ENCODE data around the gene KRTAP1-3.
"Not testable (repeated sequence)": the region's sequence is repeated elsewhere in the genome, so short reads cannot be mapped to it uniquely, and the experiment has no call there.

The KRTAP1-3 gene, protein sequence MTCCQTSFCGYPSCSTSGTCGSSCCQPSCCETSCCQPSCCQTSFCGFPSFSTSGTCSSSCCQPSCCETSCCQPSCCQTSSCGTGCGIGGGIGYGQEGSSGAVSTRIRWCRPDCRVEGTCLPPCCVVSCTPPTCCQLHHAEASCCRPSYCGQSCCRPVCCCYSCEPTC

GRCh38 chr17:41034346-41034935 lies at the start of gene KRTAP1-3:
KRTAP1-3 (minus strand) TSS chr17:41034874; CDS start chr17:41034821, 53 bp downstream.
- not testable (repeated sequence) for H3K27ac ChIP-seq (ENCODE audit: low read depth, low read length); H3K4me3 ChIP-seq (ENCODE audit: low read depth in 1 of 5, low read length in 5 of 5); H3K36me3 ChIP-seq (ENCODE audit: control insufficient read depth in 5 of 5, insufficient read depth in 5 of 5, low read length in 5 of 5); H3K4me1 ChIP-seq (ENCODE audit: control insufficient read depth in 5 of 5, insufficient read depth in 5 of 5, low read length in 5 of 5); H3K9me3 ChIP-seq (ENCODE audit: control insufficient read depth in 5 of 5, low read length in 5 of 5); H3K27me3 ChIP-seq (ENCODE audit: control insufficient read depth in 5 of 5, insufficient read depth in 4 of 5, low read length in 5 of 5); H3K9ac ChIP-seq (ENCODE audit: low read length in 5 of 5)

GRCh38 chr17:41084100-41084856 lies 49.6 kb upstream of the KRTAP1-3 start, which contains the start of gene KRTAP4-7:
KRTAP4-7 (plus strand) TSS chr17:41084150; CDS start chr17:41084207, 57 bp downstream.
- not testable (repeated sequence) for H3K27me3 ChIP-seq (ENCODE audit: control insufficient read depth in 5 of 5, insufficient read depth in 4 of 5, low read length in 5 of 5); H3K36me3 ChIP-seq (ENCODE audit: control insufficient read depth in 5 of 5, insufficient read depth in 5 of 5, low read length in 5 of 5); H3K4me1 ChIP-seq (ENCODE audit: control insufficient read depth in 5 of 5, insufficient read depth in 5 of 5, low read length in 5 of 5); H3K4me3 ChIP-seq (ENCODE audit: low read depth in 1 of 5, low read length in 5 of 5); H3K9ac ChIP-seq (ENCODE audit: low read length in 5 of 5); H3K27ac ChIP-seq (ENCODE audit: low read depth, low read length); H3K9me3 ChIP-seq (ENCODE audit: control insufficient read depth in 5 of 5, low read length in 5 of 5)

DNA sequence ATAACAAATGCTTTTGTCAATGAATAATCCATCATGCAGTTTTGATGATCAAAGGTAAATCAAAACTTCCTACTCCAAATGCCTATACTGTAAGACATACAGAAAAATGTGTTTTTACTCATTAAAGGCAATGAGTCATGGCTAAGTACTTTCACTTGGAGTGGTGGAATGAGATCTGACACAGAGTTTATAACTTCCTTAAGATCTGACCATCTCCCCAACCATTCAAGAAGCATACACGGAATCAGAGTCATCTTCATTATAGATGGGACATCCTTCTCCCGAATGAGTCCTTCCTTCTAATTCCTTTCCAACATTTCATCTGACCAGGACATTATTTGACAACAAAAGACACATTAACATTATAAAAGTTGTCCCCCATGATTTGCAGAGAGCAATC lies 48.8 kb upstream of the KRTAP1-3 start:
- H3K4me3 ChIP-seq (ENCODE audit: low read depth in 1 of 5, low read length in 5 of 5) = not testable (repeated sequence)

DNA sequence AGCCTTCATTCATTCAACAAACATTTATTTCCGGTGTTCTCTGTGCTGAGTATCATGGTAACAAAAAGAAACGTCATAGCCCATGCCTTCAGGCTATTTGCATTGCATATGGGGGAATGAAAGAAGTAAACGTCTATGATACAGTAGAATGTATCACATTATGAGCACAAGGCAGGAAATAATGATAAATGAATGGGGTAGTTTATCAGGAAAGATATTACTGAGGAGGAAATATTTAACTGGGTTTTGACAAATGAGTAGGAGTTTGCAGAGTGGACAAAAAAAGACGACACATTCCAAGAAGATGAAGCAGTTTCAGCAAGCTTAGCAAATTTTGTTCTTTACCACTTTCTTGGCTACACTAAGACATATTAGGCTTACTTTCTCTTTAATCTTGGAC lies 48.0 kb upstream of the KRTAP1-3 start:
- Histone ChIP-seq H3K9me3 (ENCODE audit: control insufficient read depth in 5 of 5, low read length in 5 of 5) (no peaks in the 10 kb centered on the region), H3K4me1 (ENCODE audit: control insufficient read depth in 5 of 5, insufficient read depth in 5 of 5, low read length in 5 of 5) (no peaks in the 10 kb centered on the region), H3K27ac (ENCODE audit: low read depth, low read length) (no peak overlapping the region), H3K4me3 (ENCODE audit: low read depth in 1 of 5, low read length in 5 of 5) (no peak overlapping the region), H3K27me3 (ENCODE audit: control insufficient read depth in 5 of 5, insufficient read depth in 4 of 5, low read length in 5 of 5) (no peaks in the 10 kb centered on the region), H3K9ac (ENCODE audit: low read length in 5 of 5) (no peak overlapping the region), H3K36me3 (ENCODE audit: control insufficient read depth in 5 of 5, insufficient read depth in 5 of 5, low read length in 5 of 5) (no peaks in the 10 kb centered on the region)

More for the DNA sequence above, 48.8 kb upstream of the KRTAP1-3 start:
- not testable (repeated sequence) for H3K4me1 ChIP-seq (ENCODE audit: control insufficient read depth in 5 of 5, insufficient read depth in 5 of 5, low read length in 5 of 5); H3K36me3 ChIP-seq (ENCODE audit: control insufficient read depth in 5 of 5, insufficient read depth in 5 of 5, low read length in 5 of 5); H3K9ac ChIP-seq (ENCODE audit: low read length in 5 of 5); H3K27me3 ChIP-seq (ENCODE audit: control insufficient read depth in 5 of 5, insufficient read depth in 4 of 5, low read length in 5 of 5); H3K27ac ChIP-seq (ENCODE audit: low read depth, low read length); H3K9me3 ChIP-seq (ENCODE audit: control insufficient read depth in 5 of 5, low read length in 5 of 5)

DNA sequence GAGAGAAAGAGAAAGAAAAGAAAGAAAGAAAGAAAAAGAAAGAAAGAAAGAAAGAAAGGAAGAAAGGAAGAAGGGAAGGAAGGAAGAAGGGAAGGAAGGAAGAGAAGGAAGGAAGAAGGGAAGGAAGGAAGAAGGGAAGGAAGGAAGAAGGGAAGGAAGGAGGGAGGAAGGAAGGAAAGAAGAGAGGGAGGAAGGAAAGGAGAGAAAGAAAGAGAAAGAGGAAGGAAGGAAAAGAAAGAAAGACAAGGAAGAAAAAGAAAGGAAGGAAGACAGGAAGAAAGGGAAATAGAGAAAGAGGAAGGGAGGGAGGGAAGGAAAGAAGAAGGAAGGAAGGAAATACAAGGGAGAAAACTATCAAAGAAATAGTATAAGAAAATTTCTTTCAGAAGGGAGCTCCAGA lies 42.1 kb upstream of the KRTAP1-3 start:
- no peak overlapping the region for H3K4me3 ChIP-seq (ENCODE audit: low read depth in 1 of 5, low read length in 5 of 5)
- no peaks in the 10 kb centered on the region for H3K4me1 ChIP-seq (ENCODE audit: control insufficient read depth in 5 of 5, insufficient read depth in 5 of 5, low read length in 5 of 5)
- no peak overlapping the region for H3K9ac ChIP-seq (ENCODE audit: low read length in 5 of 5)
- H3K27me3 ChIP-seq (ENCODE audit: control insufficient read depth in 5 of 5, insufficient read depth in 4 of 5, low read length in 5 of 5) = no peaks in the 10 kb centered on the region
- H3K9me3 ChIP-seq (ENCODE audit: control insufficient read depth in 5 of 5, low read length in 5 of 5) = no peaks in the 10 kb centered on the region
- H3K36me3 ChIP-seq (ENCODE audit: control insufficient read depth in 5 of 5, insufficient read depth in 5 of 5, low read length in 5 of 5) = no peaks in the 10 kb centered on the region
- no peak overlapping the region for H3K27ac ChIP-seq (ENCODE audit: low read depth, low read length)

DNA sequence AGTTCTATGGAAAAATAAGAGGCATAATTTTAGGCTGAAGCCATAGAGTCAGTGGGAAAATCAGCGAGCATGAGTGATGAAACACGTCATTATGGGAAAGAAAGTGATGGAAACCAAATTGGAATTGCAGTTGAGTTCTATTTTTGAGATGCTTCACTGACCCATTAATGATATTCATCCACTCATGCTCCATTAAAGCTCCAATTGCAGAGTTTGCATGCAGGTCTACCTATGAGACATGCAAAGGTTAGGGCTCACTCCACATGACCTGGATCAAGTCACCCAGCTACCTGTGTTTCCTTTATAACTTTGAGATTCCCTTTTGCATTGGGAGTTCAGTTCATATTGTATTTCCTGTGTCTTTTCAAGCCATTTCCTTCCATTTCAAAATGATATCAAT lies 39.0 kb upstream of the KRTAP1-3 start:
- no peaks in the 10 kb centered on the region for H3K4me1 ChIP-seq (ENCODE audit: control insufficient read depth in 5 of 5, insufficient read depth in 5 of 5, low read length in 5 of 5)
- no peak overlapping the region for H3K9ac ChIP-seq (ENCODE audit: low read length in 5 of 5)
- no peaks in the 10 kb centered on the region for H3K36me3 ChIP-seq (ENCODE audit: control insufficient read depth in 5 of 5, insufficient read depth in 5 of 5, low read length in 5 of 5)
- no peaks in the 10 kb centered on the region for H3K27me3 ChIP-seq (ENCODE audit: control insufficient read depth in 5 of 5, insufficient read depth in 4 of 5, low read length in 5 of 5)
- H3K27ac ChIP-seq (ENCODE audit: low read depth, low read length) = no peak overlapping the region
- H3K4me3 ChIP-seq (ENCODE audit: low read depth in 1 of 5, low read length in 5 of 5) = no peak overlapping the region
- H3K9me3 ChIP-seq (ENCODE audit: control insufficient read depth in 5 of 5, low read length in 5 of 5) = no peaks in the 10 kb centered on the region

GRCh38 chr17:41071606-41072360 lies 37.1 kb upstream of the KRTAP1-3 start:
- no peaks in the 10 kb centered on the region for H3K9me3 ChIP-seq (ENCODE audit: control insufficient read depth in 5 of 5, low read length in 5 of 5)
- H3K4me1 ChIP-seq (ENCODE audit: control insufficient read depth in 5 of 5, insufficient read depth in 5 of 5, low read length in 5 of 5) = no peaks in the 10 kb centered on the region
- no peak overlapping the region for H3K27ac ChIP-seq (ENCODE audit: low read depth, low read length)
- H3K9ac ChIP-seq (ENCODE audit: low read length in 5 of 5) = no peak overlapping the region
- H3K27me3 ChIP-seq (ENCODE audit: control insufficient read depth in 5 of 5, insufficient read depth in 4 of 5, low read length in 5 of 5) = no peaks in the 10 kb centered on the region
- H3K36me3 ChIP-seq (ENCODE audit: control insufficient read depth in 5 of 5, insufficient read depth in 5 of 5, low read length in 5 of 5) = no peaks in the 10 kb centered on the region
- no peak overlapping the region for H3K4me3 ChIP-seq (ENCODE audit: low read depth in 1 of 5, low read length in 5 of 5)

DNA sequence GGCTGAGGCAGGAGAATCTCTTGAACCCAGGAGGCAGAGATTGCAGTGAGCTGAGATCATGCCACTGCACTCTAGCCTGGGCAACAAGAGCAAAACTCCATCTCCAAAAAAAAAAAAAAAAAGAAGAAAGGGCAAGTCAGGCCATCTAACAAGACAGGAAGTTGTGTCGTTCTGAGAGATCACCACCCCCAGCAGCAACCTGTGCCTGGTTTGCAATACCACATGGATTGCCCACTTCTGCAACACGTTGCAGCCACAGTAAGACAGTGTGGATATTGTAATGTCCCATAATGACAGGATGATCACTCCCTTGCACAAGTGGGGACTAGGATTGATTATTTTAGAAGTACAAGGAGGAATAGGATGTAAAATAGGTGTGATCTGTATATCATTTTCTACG lies 34.4 kb upstream of the KRTAP1-3 start:
- H3K27me3 ChIP-seq (ENCODE audit: control insufficient read depth in 5 of 5, insufficient read depth in 4 of 5, low read length in 5 of 5) = no peaks in the 10 kb centered on the region
- no peaks in the 10 kb centered on the region for H3K9me3 ChIP-seq (ENCODE audit: control insufficient read depth in 5 of 5, low read length in 5 of 5)
- no peak overlapping the region for H3K4me3 ChIP-seq (ENCODE audit: low read depth in 1 of 5, low read length in 5 of 5)
- H3K36me3 ChIP-seq (ENCODE audit: control insufficient read depth in 5 of 5, insufficient read depth in 5 of 5, low read length in 5 of 5) = no peaks in the 10 kb centered on the region
- H3K4me1 ChIP-seq (ENCODE audit: control insufficient read depth in 5 of 5, insufficient read depth in 5 of 5, low read length in 5 of 5) = no peaks in the 10 kb centered on the region
- H3K27ac ChIP-seq (ENCODE audit: low read depth, low read length) = no peak overlapping the region
- no peak overlapping the region for H3K9ac ChIP-seq (ENCODE audit: low read length in 5 of 5)

DNA sequence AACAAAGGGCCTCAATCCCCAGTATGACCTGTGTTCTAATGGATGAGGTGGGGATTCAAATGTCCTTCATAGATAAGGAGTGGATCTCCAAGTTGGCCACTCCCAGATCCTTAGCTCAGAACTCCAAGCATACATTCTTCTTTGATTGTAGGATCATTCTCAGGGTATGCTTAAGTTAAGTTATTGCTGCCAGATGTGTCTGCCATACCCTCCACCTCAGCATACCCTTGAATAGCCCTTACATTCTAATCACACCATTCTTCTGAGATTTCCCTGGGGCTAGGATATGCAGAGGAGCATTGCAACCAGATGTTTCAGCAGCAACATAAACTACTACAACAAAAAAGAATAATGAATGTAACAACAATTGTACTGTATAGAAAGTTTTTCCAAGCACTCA lies 32.6 kb upstream of the KRTAP1-3 start:
- Histone ChIP-seq H3K4me1 (ENCODE audit: control insufficient read depth in 5 of 5, insufficient read depth in 5 of 5, low read length in 5 of 5) (no peaks in the 10 kb centered on the region), H3K36me3 (ENCODE audit: control insufficient read depth in 5 of 5, insufficient read depth in 5 of 5, low read length in 5 of 5) (no peaks in the 10 kb centered on the region), H3K27ac (ENCODE audit: low read depth, low read length) (no peak overlapping the region), H3K4me3 (ENCODE audit: low read depth in 1 of 5, low read length in 5 of 5) (no peak overlapping the region), H3K9me3 (ENCODE audit: control insufficient read depth in 5 of 5, low read length in 5 of 5) (no peaks in the 10 kb centered on the region), H3K9ac (ENCODE audit: low read length in 5 of 5) (no peak overlapping the region), H3K27me3 (ENCODE audit: control insufficient read depth in 5 of 5, insufficient read depth in 4 of 5, low read length in 5 of 5) (no peaks in the 10 kb centered on the region)
